ENCODE measurements around the gene OR5C1.

The OR5C1 gene

DNA sequence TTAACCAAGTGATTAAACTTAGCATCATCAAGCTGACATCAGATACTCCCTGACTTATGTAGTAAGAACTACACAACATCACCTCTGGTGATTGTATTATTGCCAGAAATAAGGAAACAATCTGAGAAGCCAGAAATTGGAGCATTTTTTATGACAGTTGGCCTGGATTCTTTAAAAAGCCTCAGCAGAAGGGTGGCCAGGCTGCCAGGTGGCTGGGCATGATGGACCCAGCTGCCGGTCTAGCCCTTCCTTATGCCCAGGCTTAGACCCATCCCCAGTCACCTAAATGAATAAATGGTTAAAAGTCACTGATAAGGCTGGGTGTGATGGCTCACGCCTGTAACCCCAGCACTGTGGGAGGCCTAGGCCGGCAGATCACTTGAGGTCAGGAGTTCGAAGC is 24.0 kb downstream of the OR5C1 start:
- TF ChIP-seq, protein P1, sequence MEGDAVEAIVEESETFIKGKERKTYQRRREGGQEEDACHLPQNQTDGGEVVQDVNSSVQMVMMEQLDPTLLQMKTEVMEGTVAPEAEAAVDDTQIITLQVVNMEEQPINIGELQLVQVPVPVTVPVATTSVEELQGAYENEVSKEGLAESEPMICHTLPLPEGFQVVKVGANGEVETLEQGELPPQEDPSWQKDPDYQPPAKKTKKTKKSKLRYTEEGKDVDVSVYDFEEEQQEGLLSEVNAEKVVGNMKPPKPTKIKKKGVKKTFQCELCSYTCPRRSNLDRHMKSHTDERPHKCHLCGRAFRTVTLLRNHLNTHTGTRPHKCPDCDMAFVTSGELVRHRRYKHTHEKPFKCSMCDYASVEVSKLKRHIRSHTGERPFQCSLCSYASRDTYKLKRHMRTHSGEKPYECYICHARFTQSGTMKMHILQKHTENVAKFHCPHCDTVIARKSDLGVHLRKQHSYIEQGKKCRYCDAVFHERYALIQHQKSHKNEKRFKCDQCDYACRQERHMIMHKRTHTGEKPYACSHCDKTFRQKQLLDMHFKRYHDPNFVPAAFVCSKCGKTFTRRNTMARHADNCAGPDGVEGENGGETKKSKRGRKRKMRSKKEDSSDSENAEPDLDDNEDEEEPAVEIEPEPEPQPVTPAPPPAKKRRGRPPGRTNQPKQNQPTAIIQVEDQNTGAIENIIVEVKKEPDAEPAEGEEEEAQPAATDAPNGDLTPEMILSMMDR (IDR thresholded peaks at IDR 0.05; ENCODE audit: extremely low read depth, missing control alignments): no peak
- DNase-seq (ENCODE audit: low spot score): no peak

DNA sequence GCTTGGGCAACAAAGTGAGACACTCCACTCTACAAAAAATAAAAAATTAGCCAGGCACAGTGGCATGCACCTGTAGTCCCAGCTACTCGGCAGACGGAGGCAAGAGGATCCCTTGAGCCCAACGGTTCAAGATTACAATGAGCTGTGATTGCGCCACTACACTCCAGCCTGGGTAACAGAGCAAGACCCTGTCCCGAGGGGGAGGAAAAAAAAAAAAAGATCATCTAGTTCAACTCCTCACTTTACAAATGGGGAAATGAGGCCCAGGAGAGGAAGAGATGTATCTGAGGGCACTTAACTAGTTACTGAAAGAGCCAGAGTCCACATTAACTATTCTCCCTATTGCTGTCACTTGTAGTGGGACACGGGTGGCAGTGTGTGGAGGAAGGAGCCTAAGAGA is 25.8 kb downstream of the OR5C1 start:
- DNase-seq (ENCODE audit: low spot score): no peak
- TF ChIP-seq, protein P1 (IDR thresholded peaks at IDR 0.05; ENCODE audit: extremely low read depth, missing control alignments): no peak

DNA sequence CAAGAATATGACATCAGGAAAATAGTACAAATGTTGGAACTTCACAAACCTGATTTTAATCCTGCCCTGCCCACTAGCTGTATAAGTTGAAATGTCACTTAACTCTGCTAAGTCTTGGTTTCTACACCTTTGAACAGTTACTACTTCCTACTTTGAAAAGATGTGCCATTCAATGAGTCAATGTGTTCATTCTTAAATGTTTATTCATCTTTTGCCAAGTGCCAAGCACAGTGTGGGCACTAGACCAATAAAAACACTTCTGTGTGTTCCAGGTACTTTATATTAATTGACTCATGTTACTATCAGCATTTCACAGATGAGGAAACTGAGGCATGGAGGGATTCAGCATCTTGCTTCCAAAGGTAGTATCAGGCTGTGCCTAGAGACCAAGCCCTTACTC is 26.8 kb downstream of the OR5C1 start:
- TF ChIP-seq, protein P1 (IDR thresholded peaks at IDR 0.05; ENCODE audit: extremely low read depth, missing control alignments): no peak

DNA sequence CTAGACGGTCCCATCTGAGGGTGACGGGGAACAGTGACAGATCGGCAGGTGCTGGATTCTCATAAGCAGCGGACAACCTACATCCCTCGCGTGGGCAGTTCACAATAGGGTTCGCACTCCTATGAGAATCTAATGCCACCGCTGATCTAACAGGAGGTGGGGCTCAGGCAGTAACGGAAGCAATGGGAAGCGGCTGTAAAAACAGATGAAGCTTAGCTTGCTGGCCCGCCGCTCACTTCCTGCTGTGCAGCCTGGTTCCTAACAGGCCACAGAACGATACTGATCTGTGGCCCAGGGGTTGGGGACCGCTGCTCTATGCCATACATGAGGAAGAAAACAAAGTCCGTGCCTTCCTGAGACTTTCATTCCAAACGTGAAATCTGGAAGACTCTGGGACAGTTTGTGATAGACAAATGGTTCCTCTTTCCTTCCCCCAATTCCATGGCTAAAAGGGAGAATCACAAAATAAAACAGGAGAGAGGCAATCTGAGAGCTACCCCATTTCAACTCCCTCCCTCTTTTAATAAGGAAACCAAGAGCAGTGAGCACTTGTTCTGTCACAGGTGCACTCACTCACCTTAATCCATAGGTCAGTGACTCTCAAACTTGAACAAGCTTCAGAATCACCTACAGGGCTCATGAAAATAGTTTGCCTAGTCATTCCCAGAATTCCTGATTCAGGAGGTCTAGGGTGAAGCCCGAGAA is 27.6 kb downstream of the OR5C1 start:
- no peak for DNase-seq (ENCODE audit: low spot score)

More for the DNA sequence above, 26.8 kb downstream of the OR5C1 start:
- DNase-seq (ENCODE audit: low spot score): no peak

DNA sequence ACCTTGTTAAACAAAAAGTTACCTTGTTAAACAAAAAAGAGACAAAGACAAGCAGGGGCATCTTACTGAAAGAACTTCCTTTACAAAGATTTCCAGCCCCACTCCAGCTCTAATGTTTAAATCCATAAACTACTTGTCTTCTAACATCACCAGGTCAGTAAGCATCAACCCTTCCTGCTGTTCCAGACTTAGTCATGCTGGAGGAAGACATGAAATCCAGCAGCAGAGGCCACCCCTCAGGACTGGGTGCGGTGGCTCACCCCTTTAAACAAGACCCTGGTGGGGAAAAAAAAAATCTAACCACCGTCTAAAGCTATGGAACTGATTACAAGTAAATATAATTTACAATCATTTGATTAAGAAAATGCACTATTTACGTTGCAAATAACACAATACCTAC is 30.6 kb downstream of the OR5C1 start:
- no peak for DNase-seq (ENCODE audit: low spot score)
- TF ChIP-seq, protein P1 (IDR thresholded peaks at IDR 0.05; ENCODE audit: extremely low read depth, missing control alignments): no peak

More for the DNA sequence above, 27.6 kb downstream of the OR5C1 start:
- TF ChIP-seq, protein P1 (IDR thresholded peaks at IDR 0.05; ENCODE audit: extremely low read depth, missing control alignments): no peak

DNA sequence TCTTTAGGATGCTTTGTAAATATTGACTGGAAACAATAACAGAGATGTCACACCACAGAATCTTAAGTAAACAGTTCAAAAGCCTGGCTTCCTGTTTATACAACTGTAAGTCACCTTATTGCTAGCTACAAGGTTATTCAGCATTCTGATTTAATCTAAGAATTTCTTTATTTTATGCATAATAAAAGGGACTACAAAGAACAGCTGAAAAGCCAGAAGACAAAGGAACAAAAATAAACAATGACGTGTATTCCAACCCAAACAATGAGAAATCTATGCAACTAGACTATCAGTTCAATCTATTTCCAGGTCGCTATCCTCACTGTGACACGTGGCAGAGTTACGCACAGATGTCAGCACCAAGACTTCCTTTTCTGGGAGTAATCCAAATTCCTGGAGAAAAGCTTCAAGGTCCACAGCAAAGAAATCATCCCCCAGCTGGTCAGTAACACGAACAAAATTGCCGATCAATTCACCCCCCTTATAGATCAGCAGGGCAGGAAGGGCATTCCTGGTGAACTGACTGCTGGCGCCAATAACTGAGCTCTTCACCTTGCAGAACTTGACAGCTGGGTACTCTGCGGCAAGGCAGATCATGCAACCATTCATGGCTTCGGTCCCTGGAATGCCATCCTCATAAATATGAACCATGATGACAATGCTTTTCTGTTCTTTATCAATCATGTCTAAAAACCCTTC is 31.2 kb downstream of the OR5C1 start:
- TF ChIP-seq, protein P1 (IDR thresholded peaks at IDR 0.05; ENCODE audit: extremely low read depth, missing control alignments): no peak
- no peak for DNase-seq (ENCODE audit: low spot score)

DNA sequence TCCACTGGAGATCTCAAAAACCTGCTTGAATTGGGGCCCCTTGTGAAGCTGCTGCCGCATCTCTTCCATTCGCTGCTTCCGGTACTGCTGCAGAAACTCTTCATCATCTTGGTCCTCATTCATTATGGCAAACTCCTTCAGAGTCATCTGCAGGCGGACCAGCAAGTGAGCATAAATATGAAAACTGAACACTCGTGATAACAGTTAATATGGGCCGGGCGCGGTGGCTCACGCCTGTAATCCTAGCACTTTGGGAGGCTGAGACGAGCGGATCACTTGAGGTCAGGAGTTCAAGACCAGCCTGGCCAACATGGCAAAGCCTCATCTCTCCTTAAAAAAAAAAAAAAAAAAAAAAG is 31.7 kb downstream of the OR5C1 start:
- TF ChIP-seq, protein P1 (IDR thresholded peaks at IDR 0.05; ENCODE audit: extremely low read depth, missing control alignments): no peak
- DNase-seq (ENCODE audit: low spot score): no peak

Data from GM20000 (cell line).